ENCODE data around the gene CACNG3.

DNA sequence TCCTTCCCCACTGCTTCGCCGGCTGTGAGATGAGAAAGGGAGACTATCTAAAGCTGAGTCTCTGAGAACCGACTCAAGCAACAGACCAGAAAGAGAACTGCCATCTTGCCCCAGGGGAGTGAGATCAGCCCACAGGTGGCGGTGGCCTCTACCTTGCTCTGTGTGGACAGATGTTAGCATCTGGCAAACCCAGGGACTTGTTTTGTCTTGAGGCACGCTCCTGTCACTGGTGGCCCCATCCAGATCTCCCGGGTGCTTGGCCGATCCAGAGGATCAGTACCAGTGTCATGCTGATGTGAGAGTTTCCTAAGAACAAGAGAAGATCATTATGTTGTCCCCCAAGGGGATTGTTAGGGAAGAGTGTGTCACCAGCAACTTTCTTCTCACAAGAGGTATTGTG is 101.4 kb downstream of the CACNG3 start:
- TF ChIP-seq EZH2 (IDR thresholded peaks at IDR 0.05; ENCODE audit: borderline replicate concordance, insufficient read depth, low read length, poor library complexity, severe bottlenecking) (no peak), EP300 (conservative IDR thresholded peaks at IDR 0.05; ENCODE audit: poor library complexity, severe bottlenecking) (no peak), SMC3 (conservative IDR thresholded peaks at IDR 0.05; ENCODE audit: poor library complexity) (no peak), RAD21 (conservative IDR thresholded peaks at IDR 0.05) (no peak)
- TF ChIP-seq, protein P1, sequence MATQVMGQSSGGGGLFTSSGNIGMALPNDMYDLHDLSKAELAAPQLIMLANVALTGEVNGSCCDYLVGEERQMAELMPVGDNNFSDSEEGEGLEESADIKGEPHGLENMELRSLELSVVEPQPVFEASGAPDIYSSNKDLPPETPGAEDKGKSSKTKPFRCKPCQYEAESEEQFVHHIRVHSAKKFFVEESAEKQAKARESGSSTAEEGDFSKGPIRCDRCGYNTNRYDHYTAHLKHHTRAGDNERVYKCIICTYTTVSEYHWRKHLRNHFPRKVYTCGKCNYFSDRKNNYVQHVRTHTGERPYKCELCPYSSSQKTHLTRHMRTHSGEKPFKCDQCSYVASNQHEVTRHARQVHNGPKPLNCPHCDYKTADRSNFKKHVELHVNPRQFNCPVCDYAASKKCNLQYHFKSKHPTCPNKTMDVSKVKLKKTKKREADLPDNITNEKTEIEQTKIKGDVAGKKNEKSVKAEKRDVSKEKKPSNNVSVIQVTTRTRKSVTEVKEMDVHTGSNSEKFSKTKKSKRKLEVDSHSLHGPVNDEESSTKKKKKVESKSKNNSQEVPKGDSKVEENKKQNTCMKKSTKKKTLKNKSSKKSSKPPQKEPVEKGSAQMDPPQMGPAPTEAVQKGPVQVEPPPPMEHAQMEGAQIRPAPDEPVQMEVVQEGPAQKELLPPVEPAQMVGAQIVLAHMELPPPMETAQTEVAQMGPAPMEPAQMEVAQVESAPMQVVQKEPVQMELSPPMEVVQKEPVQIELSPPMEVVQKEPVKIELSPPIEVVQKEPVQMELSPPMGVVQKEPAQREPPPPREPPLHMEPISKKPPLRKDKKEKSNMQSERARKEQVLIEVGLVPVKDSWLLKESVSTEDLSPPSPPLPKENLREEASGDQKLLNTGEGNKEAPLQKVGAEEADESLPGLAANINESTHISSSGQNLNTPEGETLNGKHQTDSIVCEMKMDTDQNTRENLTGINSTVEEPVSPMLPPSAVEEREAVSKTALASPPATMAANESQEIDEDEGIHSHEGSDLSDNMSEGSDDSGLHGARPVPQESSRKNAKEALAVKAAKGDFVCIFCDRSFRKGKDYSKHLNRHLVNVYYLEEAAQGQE (IDR thresholded peaks at IDR 0.05; ENCODE audit: borderline replicate concordance) = no peak
- TF ChIP-seq, protein P2, sequence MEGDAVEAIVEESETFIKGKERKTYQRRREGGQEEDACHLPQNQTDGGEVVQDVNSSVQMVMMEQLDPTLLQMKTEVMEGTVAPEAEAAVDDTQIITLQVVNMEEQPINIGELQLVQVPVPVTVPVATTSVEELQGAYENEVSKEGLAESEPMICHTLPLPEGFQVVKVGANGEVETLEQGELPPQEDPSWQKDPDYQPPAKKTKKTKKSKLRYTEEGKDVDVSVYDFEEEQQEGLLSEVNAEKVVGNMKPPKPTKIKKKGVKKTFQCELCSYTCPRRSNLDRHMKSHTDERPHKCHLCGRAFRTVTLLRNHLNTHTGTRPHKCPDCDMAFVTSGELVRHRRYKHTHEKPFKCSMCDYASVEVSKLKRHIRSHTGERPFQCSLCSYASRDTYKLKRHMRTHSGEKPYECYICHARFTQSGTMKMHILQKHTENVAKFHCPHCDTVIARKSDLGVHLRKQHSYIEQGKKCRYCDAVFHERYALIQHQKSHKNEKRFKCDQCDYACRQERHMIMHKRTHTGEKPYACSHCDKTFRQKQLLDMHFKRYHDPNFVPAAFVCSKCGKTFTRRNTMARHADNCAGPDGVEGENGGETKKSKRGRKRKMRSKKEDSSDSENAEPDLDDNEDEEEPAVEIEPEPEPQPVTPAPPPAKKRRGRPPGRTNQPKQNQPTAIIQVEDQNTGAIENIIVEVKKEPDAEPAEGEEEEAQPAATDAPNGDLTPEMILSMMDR (IDR thresholded peaks at IDR 0.05; ENCODE audit: poor library complexity, severe bottlenecking) = no peak

Data from neural cell (in vitro differentiated cells).